Mesenchymal stem cell (in vitro differentiated cells and primary cell): ENCODE measurements around the gene GTPBP8.
"Not testable (repeated sequence)": the region's sequence is repeated elsewhere in the genome, so short reads cannot be mapped to it uniquely, and the experiment has no call there.

Experiments used
- DNase-seq: peaks from one replicate; pipeline ENCODE4 v3.0.0-alpha.2; 2013
- H2AFZ ChIP-seq: one replicate; pipeline ENCODE4 v1.6.1; 2013; ENCODE audit warnings: low read depth, mild to moderate bottlenecking, control low read depth, inconsistent platforms, low read length, moderate library complexity
- H2AK5ac ChIP-seq: 2 replicates; pipeline ENCODE4 v1.6.1; 2013; ENCODE audit warnings: low read length, moderate library complexity, mild to moderate bottlenecking, inconsistent platforms; ENCODE audit not compliant: severe bottlenecking
- H2BK120ac ChIP-seq: one replicate; pipeline ENCODE4 v1.6.1; 2013; ENCODE audit warnings: low read depth, mild to moderate bottlenecking, inconsistent platforms, low read length, moderate library complexity
- H2BK12ac ChIP-seq, 2 experiments: one replicate each; pipeline ENCODE4 v1.6.1; 2013; ENCODE audit warnings: inconsistent platforms in 2 of 2, low read length in 2 of 2, mild to moderate bottlenecking in 2 of 2, moderate library complexity in 2 of 2, control low read depth in 1 of 2
- H2BK15ac ChIP-seq: one replicate; pipeline ENCODE4 v1.6.1; 2013; ENCODE audit warnings: mild to moderate bottlenecking, low read depth, inconsistent platforms; ENCODE audit not compliant: poor library complexity, severe bottlenecking
- H2BK5ac ChIP-seq: 2 replicates; pipeline ENCODE4 v1.6.1; 2013; ENCODE audit warnings: low read depth, mild to moderate bottlenecking, low read length, control low read depth, inconsistent platforms; ENCODE audit not compliant: poor library complexity, severe bottlenecking
- H3K14ac ChIP-seq, 2 experiments: one replicate each; pipeline ENCODE4 v1.6.1; 2013; ENCODE audit warnings: inconsistent platforms in 2 of 2, low read length in 2 of 2, control low read depth in 1 of 2, mild to moderate bottlenecking in 1 of 2, moderate library complexity in 1 of 2
- H3K18ac ChIP-seq, 2 experiments: one replicate each; pipeline ENCODE4 v1.6.1; 2013; ENCODE audit warnings: inconsistent platforms in 2 of 2, low read length in 2 of 2, control low read depth in 1 of 2, low read depth in 1 of 2, mild to moderate bottlenecking in 1 of 2
- H3K23ac ChIP-seq, 2 experiments: one replicate each; pipeline ENCODE4 v1.6.1; 2013; ENCODE audit warnings: inconsistent platforms in 2 of 2, low read length in 2 of 2, mild to moderate bottlenecking in 2 of 2, moderate library complexity in 2 of 2, control low read depth in 1 of 2
- H3K27ac ChIP-seq: 2 replicates; pipeline ENCODE4 v1.5.1; 2013; ENCODE audit warnings: mild to moderate bottlenecking, moderate library complexity, low read length, control low read depth, inconsistent platforms; ENCODE audit not compliant: poor library complexity, severe bottlenecking
- H3K27me3 ChIP-seq, 2 experiments: 2 replicates each; pipeline versions ENCODE4 v1.6.1 to v1.7.0; 2013; ENCODE audit warnings: low read length in 2 of 2, mild to moderate bottlenecking in 2 of 2, moderate library complexity in 2 of 2, control low read depth in 1 of 2, inconsistent platforms in 1 of 2; ENCODE audit not compliant: control insufficient read depth in 1 of 2, insufficient read depth in 1 of 2
- H3K36me3 ChIP-seq, 2 experiments: 2 replicates each; pipeline versions ENCODE4 v1.6.1 to v1.7.0; 2013; ENCODE audit warnings: low read length in 2 of 2, control low read depth in 1 of 2, inconsistent platforms in 1 of 2, low read depth in 1 of 2, mild to moderate bottlenecking in 1 of 2; ENCODE audit not compliant: insufficient read depth in 2 of 2, control insufficient read depth in 1 of 2
- H3K4ac ChIP-seq, 2 experiments: one replicate each; pipeline ENCODE4 v1.6.1; 2013; ENCODE audit warnings: inconsistent platforms in 2 of 2, low read length in 2 of 2, mild to moderate bottlenecking in 2 of 2, moderate library complexity in 2 of 2, control low read depth in 1 of 2, low read depth in 1 of 2
- H3K4me1 ChIP-seq: 2 replicates; pipeline ENCODE4 v1.6.1; 2013; ENCODE audit warnings: low read depth, low read length, control low read depth; ENCODE audit not compliant: control insufficient read depth, insufficient read depth
- H3K4me2 ChIP-seq: 2 replicates; pipeline ENCODE4 v1.6.1; 2013; ENCODE audit warnings: low read length, mild to moderate bottlenecking, inconsistent platforms; ENCODE audit not compliant: poor library complexity, severe bottlenecking
- H3K4me3 ChIP-seq, 2 experiments: 2 replicates each; pipeline versions ENCODE4 v1.5.1 to v1.7.0; 2013; ENCODE audit warnings: low read length in 2 of 2, mild to moderate bottlenecking in 2 of 2, control low read depth in 1 of 2, low read depth in 1 of 2; ENCODE audit not compliant: insufficient read depth in 1 of 2
- H3K79me1 ChIP-seq: replicated peaks from 2 replicates; pipeline ENCODE4 v1.6.1; 2013; ENCODE audit warnings: mild to moderate bottlenecking, control low read depth, low read length, inconsistent platforms; ENCODE audit not compliant: poor library complexity, severe bottlenecking
- H3K9ac ChIP-seq: 2 replicates; pipeline ENCODE4 v1.7.0; 2013; ENCODE audit warnings: mild to moderate bottlenecking, low read length, moderate library complexity
- H3K9me3 ChIP-seq: 2 replicates; pipeline ENCODE4 v1.7.0; 2013; ENCODE audit warnings: mild to moderate bottlenecking, low read length; ENCODE audit not compliant: control insufficient read depth
- H4K8ac ChIP-seq: one replicate; pipeline ENCODE4 v1.6.1; 2013; ENCODE audit warnings: inconsistent platforms, mild to moderate bottlenecking, low read length, moderate library complexity
- H4K91ac ChIP-seq: one replicate; pipeline ENCODE4 v1.6.1; 2013; ENCODE audit warnings: mild to moderate bottlenecking, low read length, inconsistent platforms
- WGBS: methylation state at CpG from one replicate; pipeline ENCODE4 v1.1.7; 2013; ENCODE audit warnings: mixed read lengths; 5-methylcytosine and 5-hydroxymethylcytosine counted together

Gene GTPBP8

DNA sequence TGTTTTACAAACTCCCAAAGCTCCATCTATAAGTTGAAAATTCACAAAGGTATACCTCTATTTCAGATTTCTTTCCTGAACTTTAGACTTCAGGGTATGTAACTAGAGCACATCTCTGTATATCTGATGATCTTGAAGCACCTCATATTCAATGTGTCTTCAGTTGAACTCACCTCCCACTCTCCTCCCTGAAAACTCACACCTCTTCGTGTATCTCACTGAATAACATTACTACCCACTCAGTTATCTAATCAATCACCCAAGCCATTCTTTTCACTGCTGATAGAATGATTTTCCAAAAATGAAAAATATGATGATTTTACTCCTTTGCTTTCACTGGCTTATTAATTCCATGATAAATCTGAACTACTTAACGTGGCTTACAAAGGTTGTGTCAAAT lies 52.9 kb downstream of the GTPBP8 start:
- DNase-seq, result no peak
- no peak overlapping the region for H2BK15ac ChIP-seq
- no peak overlapping the region for H4K91ac ChIP-seq
- H4K8ac ChIP-seq, result no peak overlapping the region
- H3K4ac ChIP-seq, result no peak overlapping the region
- no peaks in the 10 kb centered on the region for H3K79me1 ChIP-seq
- H3K9ac ChIP-seq, result no peak overlapping the region
- H3K4me1 ChIP-seq, result no peaks in the 10 kb centered on the region
- no peak overlapping the region for H3K4me2 ChIP-seq
- H2AFZ ChIP-seq, result no peak overlapping the region
- no peak overlapping the region for H3K27ac ChIP-seq
- H3K9me3 ChIP-seq, result no peaks in the 10 kb centered on the region
- H2BK5ac ChIP-seq, result no peak overlapping the region
- no peak overlapping the region for H3K18ac ChIP-seq
- no peaks in the 10 kb centered on the region for H3K36me3 ChIP-seq
- no peak overlapping the region for H2BK120ac ChIP-seq
- H3K14ac ChIP-seq, result no peak overlapping the region
- H2BK12ac ChIP-seq, result no peak overlapping the region
- H3K23ac ChIP-seq, result no peak overlapping the region
- H2AK5ac ChIP-seq, result no peak overlapping the region
- H3K4me3 ChIP-seq, result no peak overlapping the region
- H3K27me3 ChIP-seq, result peaks cover 20 to 21% of the 10 kb centered on the region in 2 experiments
- WGBS, result 82% methylated on average over 2 of the region's 2 CpGs

DNA sequence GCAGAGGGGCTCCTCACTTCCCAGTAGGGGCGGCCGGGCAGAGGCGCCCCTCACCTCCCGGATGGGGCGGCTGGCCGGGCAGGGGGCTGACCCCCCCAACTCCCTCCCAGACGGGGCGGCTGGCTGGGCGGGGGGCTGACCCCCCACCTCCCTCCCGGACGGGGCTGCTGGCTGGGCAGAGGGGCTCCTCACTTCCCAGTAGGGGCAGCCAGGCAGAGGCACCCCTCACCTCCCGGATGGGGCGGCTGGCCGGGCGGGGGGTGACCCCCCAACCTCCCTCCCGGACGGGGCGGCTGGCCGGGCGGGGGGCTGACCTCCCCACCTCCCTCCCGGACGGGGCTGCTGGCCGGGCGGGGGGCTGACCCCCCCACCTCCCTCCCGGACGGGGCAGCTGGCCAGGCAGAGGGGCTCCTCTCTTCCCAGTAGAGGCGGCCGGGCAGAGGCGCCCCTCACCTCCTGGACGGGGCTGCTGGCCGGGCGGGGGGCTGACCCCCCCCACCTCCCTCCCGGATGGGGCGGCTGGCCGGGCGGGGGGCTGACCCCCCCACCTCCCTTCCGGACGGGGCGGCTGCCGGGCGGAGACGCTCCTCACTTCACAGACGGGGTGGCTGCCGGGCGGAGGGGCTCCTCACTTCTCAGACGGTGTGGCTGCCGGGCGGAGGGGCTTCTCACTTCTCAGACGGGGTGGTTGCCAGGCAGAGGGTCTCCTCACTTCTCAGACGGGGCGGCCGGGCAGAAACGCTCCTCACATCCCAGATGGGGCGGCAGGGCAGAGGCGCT lies 55.6 kb downstream of the GTPBP8 start:
- H2AFZ ChIP-seq, H3K27ac ChIP-seq, H2BK5ac ChIP-seq, H2BK120ac ChIP-seq, H3K4ac ChIP-seq, H2BK15ac ChIP-seq, H4K91ac ChIP-seq, H3K4me2 ChIP-seq, H3K14ac ChIP-seq, H3K23ac ChIP-seq, H3K36me3 ChIP-seq, H2BK12ac ChIP-seq, H4K8ac ChIP-seq, H3K79me1 ChIP-seq, H3K9me3 ChIP-seq, H3K9ac ChIP-seq, H3K4me1 ChIP-seq, H3K18ac ChIP-seq, H3K4me3 ChIP-seq, H2AK5ac ChIP-seq, DNase-seq: not testable (repeated sequence)
- 93% methylated on average over 17 of the region's 55 CpGs for WGBS
- peaks cover 14 to 20% of the 10 kb centered on the region in 2 experiments for H3K27me3 ChIP-seq

DNA sequence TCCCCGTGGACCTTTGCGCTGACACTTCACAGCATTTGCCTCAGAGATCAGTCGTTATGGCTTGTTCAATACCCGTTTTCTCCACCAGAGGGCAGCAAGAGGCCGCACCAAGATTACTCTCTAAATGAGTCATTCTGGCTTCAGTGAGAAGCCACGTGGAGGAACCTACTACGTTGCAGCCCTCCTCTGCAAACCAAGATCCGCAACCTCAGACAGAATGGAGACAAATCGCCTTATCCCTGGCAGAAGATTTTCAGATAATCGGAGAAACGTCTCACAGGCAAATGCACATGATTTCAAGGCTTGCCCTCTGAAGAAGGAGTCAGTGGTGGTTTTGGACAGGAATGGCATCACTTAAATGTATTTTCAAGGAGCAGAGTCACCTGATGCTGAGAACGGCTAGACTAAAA lies 60.5 kb downstream of the GTPBP8 start:
- Histone ChIP-seq H3K18ac (peak overlapping the region in 1 of 2 experiments; percentile 62), H4K8ac (no peak overlapping the region), H3K9me3 (no peaks in the 10 kb centered on the region), H3K14ac (no peak overlapping the region), H3K4ac (no peak overlapping the region), H3K36me3 (no peaks in the 10 kb centered on the region), H2BK5ac (no peak overlapping the region), H3K27ac (no peak overlapping the region), H2BK120ac (no peak overlapping the region), H3K4me1 (peaks cover 2% of the 10 kb centered on the region), H2AFZ (no peak overlapping the region), H4K91ac (no peak overlapping the region), H2BK12ac (no peak overlapping the region), H3K27me3 (no peaks in the 10 kb centered on the region), H2BK15ac (no peak overlapping the region), H3K4me3 (peak overlapping the region in 1 of 2 experiments; percentile 65), H3K9ac (peak overlapping the region; percentile 74), H3K23ac (no peak overlapping the region), H3K4me2 (no peak overlapping the region), H3K79me1 (no peaks in the 10 kb centered on the region), H2AK5ac (no peak overlapping the region)
- 12% methylated on average over 12 of the region's 12 CpGs for WGBS
- peak; percentile 84 for DNase-seq
